HEK293 (cell line): ENCODE measurements around the gene FFAR1.
A peak's percentile ranks its signal among the peaks of the same experiment; 100 is the strongest.
"Not testable (repeated sequence)": the region's sequence is repeated elsewhere in the genome, so short reads cannot be mapped to it uniquely, and the experiment has no call there.

Experiments
- CTCF ChIA-PET: fragments of 350-600 bp; formaldehyde crosslinking; extraction: SDS; loops from one replicate; lab custom pipeline; 2021; ENCODE audit warnings: antibody characterized with exemption; lab: Yijun Ruan, JAX
- POLR2A ChIA-PET: fragments of 300-600 bp; formaldehyde crosslinking; extraction: SDS; loops from one replicate; lab custom pipeline; 2020; ENCODE audit warnings: antibody characterized with exemption, inconsistent platforms; lab: Yijun Ruan, JAX
- H3K27ac ChIP-seq: fragments of 200-500 bp; sonication (Bioruptor generic); 2 replicates; pipeline ENCODE4 v1.5.1; 2014; ENCODE audit warnings: low read depth, low read length, control low read depth, inconsistent platforms; ENCODE audit errors: extremely low read depth
- H3K36me3 ChIP-seq, 2 experiments: fragments of 200-500 bp in 1 of 2; sonication (Bioruptor generic) in 1 of 2; 1 replicate in 1 of 2; 2 replicates in 1 of 2; pipeline ENCODE4 v1.5.1; 2014 to 2017; ENCODE audit warnings: inconsistent platforms in 2 of 2, low read length in 2 of 2; ENCODE audit not compliant: control insufficient read depth in 2 of 2, insufficient read depth in 1 of 2
- H3K4me1 ChIP-seq: fragments of 200-500 bp; sonication (Bioruptor generic); 2 replicates; pipeline ENCODE4 v1.5.1; 2014; ENCODE audit warnings: mild to moderate bottlenecking, low read length, inconsistent platforms; ENCODE audit not compliant: control insufficient read depth, insufficient read depth
- H3K4me3 ChIP-seq: 2 replicates; pipeline ENCODE4 v1.5.1; 2011; ENCODE audit warnings: low read depth, mild to moderate bottlenecking, control low read depth, low read length, moderate library complexity
- H3K9me3 ChIP-seq: fragments of 200-500 bp; sonication (Bioruptor generic); 2 replicates; pipeline ENCODE4 v1.5.1; 2014; ENCODE audit warnings: low read depth, low read length, inconsistent platforms; ENCODE audit not compliant: control insufficient read depth, insufficient read depth
- INSM2 ChIP-seq: fragments of 450-650 bp; formaldehyde crosslinking; IDR thresholded peaks from 2 replicates; pipeline ENCODE4 v1.5.1; 2016; ENCODE audit warnings: missing biosample characterization, missing genetic modification characterization
- KLF7 ChIP-seq: fragments of 450-650 bp; formaldehyde crosslinking; IDR thresholded peaks from 2 replicates; pipeline ENCODE4 v1.5.1; 2016; ENCODE audit warnings: missing biosample characterization, missing genetic modification characterization, borderline replicate concordance
- KLF8 ChIP-seq: fragments of 450-650 bp; formaldehyde crosslinking; IDR thresholded peaks from 2 replicates; pipeline ENCODE4 v1.5.1; 2016; ENCODE audit warnings: missing biosample characterization, missing genetic modification characterization
- PRDM1 ChIP-seq: fragments of 450-650 bp; formaldehyde crosslinking; IDR thresholded peaks from 2 replicates; pipeline ENCODE4; 2016; ENCODE audit warnings: missing biosample characterization, missing genetic modification characterization
- PRDM10 ChIP-seq: fragments of 450-650 bp; formaldehyde crosslinking; IDR thresholded peaks from 2 replicates; pipeline ENCODE4 v1.5.1; 2016; ENCODE audit warnings: missing biosample characterization, missing genetic modification characterization
- RBAK ChIP-seq: fragments of 450-650 bp; formaldehyde crosslinking; IDR thresholded peaks from 2 replicates; pipeline ENCODE4 v1.5.1; 2016; ENCODE audit warnings: missing biosample characterization, missing genetic modification characterization
- SCRT2 ChIP-seq: fragments of 450-650 bp; formaldehyde crosslinking; IDR thresholded peaks from 2 replicates; pipeline ENCODE4 v1.5.1; 2016; ENCODE audit warnings: missing biosample characterization, missing genetic modification characterization
- ZFP37 ChIP-seq: fragments of 450-650 bp; formaldehyde crosslinking; IDR thresholded peaks from 2 replicates; pipeline ENCODE4 v1.5.1; 2016; ENCODE audit warnings: missing biosample characterization, missing genetic modification characterization
- ZIC2 ChIP-seq: fragments of 450-650 bp; formaldehyde crosslinking; IDR thresholded peaks from 2 replicates; pipeline ENCODE4 v1.5.1; 2016; ENCODE audit warnings: missing biosample characterization, missing genetic modification characterization
- ZNF140 ChIP-seq: fragments of 450-650 bp; formaldehyde crosslinking; IDR thresholded peaks from 2 replicates; pipeline ENCODE4 v1.5.1; 2016; ENCODE audit warnings: missing biosample characterization, missing genetic modification characterization
- ZNF148 ChIP-seq: fragments of 450-650 bp; formaldehyde crosslinking; IDR thresholded peaks from 2 replicates; pipeline ENCODE4 v1.5.0; 2017; ENCODE audit warnings: missing biosample characterization, missing genetic modification characterization, borderline replicate concordance
- ZNF174 ChIP-seq: fragments of 450-650 bp; formaldehyde crosslinking; IDR thresholded peaks from 2 replicates; pipeline ENCODE4 v1.5.0; 2017; ENCODE audit warnings: missing biosample characterization, mild to moderate bottlenecking, missing genetic modification characterization
- ZNF184 ChIP-seq: fragments of 450-650 bp; IDR thresholded peaks from 2 replicates; pipeline ENCODE4 v1.5.1; 2018; ENCODE audit warnings: missing biosample characterization, mild to moderate bottlenecking, missing genetic modification characterization
- ZNF202 ChIP-seq: fragments of 450-650 bp; formaldehyde crosslinking; IDR thresholded peaks from 2 replicates; pipeline ENCODE4 v1.5.1; 2016; ENCODE audit warnings: missing biosample characterization, missing genetic modification characterization, borderline replicate concordance
- ZNF292 ChIP-seq: fragments of 450-650 bp; formaldehyde crosslinking; IDR thresholded peaks from 2 replicates; pipeline ENCODE4 v1.5.1; 2016; ENCODE audit warnings: low read depth, missing biosample characterization, missing genetic modification characterization, borderline replicate concordance
- ZNF311 ChIP-seq: fragments of 450-650 bp; formaldehyde crosslinking; IDR thresholded peaks from 2 replicates; pipeline ENCODE4 v1.5.1; 2017; ENCODE audit warnings: missing biosample characterization, missing genetic modification characterization, borderline replicate concordance
- ZNF366 ChIP-seq: fragments of 450-650 bp; formaldehyde crosslinking; conservative IDR thresholded peaks from 2 replicates; pipeline ENCODE4 v1.5.1; 2016; ENCODE audit warnings: missing biosample characterization, missing genetic modification characterization
- ZNF391 ChIP-seq: fragments of 450-650 bp; formaldehyde crosslinking; IDR thresholded peaks from 2 replicates; pipeline ENCODE4 v1.5.1; 2016; ENCODE audit warnings: low read depth, missing biosample characterization, missing genetic modification characterization, borderline replicate concordance
- ZNF585B ChIP-seq: fragments of 450-650 bp; formaldehyde crosslinking; IDR thresholded peaks from 2 replicates; pipeline ENCODE4 v1.5.1; 2016; ENCODE audit warnings: missing biosample characterization, missing genetic modification characterization
- ZNF707 ChIP-seq: fragments of 450-650 bp; formaldehyde crosslinking; IDR thresholded peaks from 2 replicates; pipeline ENCODE4 v1.5.1; 2016; ENCODE audit warnings: missing biosample characterization, missing genetic modification characterization
- ZNF830 ChIP-seq: fragments of 450-650 bp; IDR thresholded peaks from 2 replicates; pipeline ENCODE4 v1.5.0; 2018; ENCODE audit warnings: missing biosample characterization, missing genetic modification characterization, low read depth, mild to moderate bottlenecking, moderate library complexity
- ZSCAN5A ChIP-seq: fragments of 450-650 bp; formaldehyde crosslinking; IDR thresholded peaks from 2 replicates; pipeline ENCODE4 v1.5.1; 2016; ENCODE audit warnings: missing biosample characterization, missing genetic modification characterization

The FFAR1 gene

GRCh38 chr19:35373492-35373891 lies 25.8 kb downstream of the FFAR1 start:
- no peak overlapping the region for H3K4me3 ChIP-seq
- CTCF ChIA-PET: no interaction called here
- no peak overlapping the region for H3K27ac ChIP-seq
- H3K36me3 ChIP-seq: no peaks in the 10 kb centered on the region
- peaks cover 10% of the 10 kb centered on the region for H3K9me3 ChIP-seq
- no peak for TF ChIP-seq ZNF311 (tag by site-specific recombination)
- no peak for TF ChIP-seq ZNF202 (tag by site-specific recombination)
- TF ChIP-seq KLF8 (tag by site-specific recombination): no peak
- TF ChIP-seq ZNF292: no peak
- TF ChIP-seq ZNF585B (tag by site-specific recombination): no peak
- no peak for TF ChIP-seq ZNF174 (tag by site-specific recombination)
- no peak for TF ChIP-seq ZSCAN5A (tag by site-specific recombination)
- no peak for TF ChIP-seq ZNF707 (tag by site-specific recombination)
- no peak for TF ChIP-seq ZNF140 (tag by site-specific recombination)
- TF ChIP-seq ZNF830: no peak
- no peak for TF ChIP-seq RBAK (tag by site-specific recombination)
- TF ChIP-seq ZNF184: no peak
- no peak for TF ChIP-seq ZIC2 (tag by site-specific recombination)
- no peak for TF ChIP-seq ZNF391 (tag by site-specific recombination)
- no peak for TF ChIP-seq SCRT2 (tag by site-specific recombination)
- POLR2A ChIA-PET: interaction anchor here (0.6 kb wide), 1 partner anchor 24 kb away, joined by 6 read pairs; no protein-coding TSS in a partner anchor
- H3K4me1 ChIP-seq: no peaks in the 10 kb centered on the region

- H3K9me3 ChIP-seq: peaks cover 11% of the 10 kb centered on the region
- H3K4me1 ChIP-seq, H3K4me3 ChIP-seq, H3K36me3 ChIP-seq, H3K27ac ChIP-seq: not testable (repeated sequence)
- ChIA-PET POLR2A (interaction anchor here (0.6 kb wide), 1 partner anchor 24 kb away, joined by 6 read pairs; no protein-coding TSS in a partner anchor), CTCF (interaction anchor here (1.1 kb wide), 1 partner anchor 20 kb away, joined by 5 read pairs; no protein-coding TSS in a partner anchor)
- TF ChIP-seq ZNF366 (tag by site-specific recombination): peak; percentile 94
Observed at GRCh38 chr19:35374031-35374430, 26.3 kb downstream of the FFAR1 start.

- ChIA-PET POLR2A (no interaction called here), CTCF (interaction anchor here (0.6 to 3.6 kb wide), 3 partner anchors 13 to 135 kb away, joined by 3 to 26 read pairs (median 4); no protein-coding TSS in a partner anchor)
- Histone ChIP-seq H3K4me1 (no peaks in the 10 kb centered on the region), H3K4me3 (no peak overlapping the region), H3K27ac (no peak overlapping the region), H3K36me3 (no peaks in the 10 kb centered on the region), H3K9me3 (peaks cover 11% of the 10 kb centered on the region)
- TF ChIP-seq ZNF366 (tag by site-specific recombination) (peak; percentile 93), INSM2 (tag by site-specific recombination) (no peak), ZFP37 (tag by site-specific recombination) (no peak), ZNF148 (tag by site-specific recombination) (0 out of 2 replicates have a peak, but pooled peaks have one; percentile 14), PRDM1 (tag by site-specific recombination) (peak; percentile 94), PRDM10 (tag by site-specific recombination) (peak; percentile 93), KLF7 (tag by site-specific recombination) (no peak)
Observed at GRCh38 chr19:35375505-35376307, 28.0 kb downstream of the FFAR1 start.
